HG02943 (cell line): ENCODE results near the gene PSAPL1.

Experiments
- ATAC-seq: cut with Tn5 transposase; IDR thresholded peaks from one replicate; pipeline ENCODE4 v1.9.1; 2021; ENCODE audit warnings: mild to moderate bottlenecking, low read depth, moderate library complexity; ENCODE audit not compliant: unreplicated experiment

The PSAPL1 gene

DNA sequence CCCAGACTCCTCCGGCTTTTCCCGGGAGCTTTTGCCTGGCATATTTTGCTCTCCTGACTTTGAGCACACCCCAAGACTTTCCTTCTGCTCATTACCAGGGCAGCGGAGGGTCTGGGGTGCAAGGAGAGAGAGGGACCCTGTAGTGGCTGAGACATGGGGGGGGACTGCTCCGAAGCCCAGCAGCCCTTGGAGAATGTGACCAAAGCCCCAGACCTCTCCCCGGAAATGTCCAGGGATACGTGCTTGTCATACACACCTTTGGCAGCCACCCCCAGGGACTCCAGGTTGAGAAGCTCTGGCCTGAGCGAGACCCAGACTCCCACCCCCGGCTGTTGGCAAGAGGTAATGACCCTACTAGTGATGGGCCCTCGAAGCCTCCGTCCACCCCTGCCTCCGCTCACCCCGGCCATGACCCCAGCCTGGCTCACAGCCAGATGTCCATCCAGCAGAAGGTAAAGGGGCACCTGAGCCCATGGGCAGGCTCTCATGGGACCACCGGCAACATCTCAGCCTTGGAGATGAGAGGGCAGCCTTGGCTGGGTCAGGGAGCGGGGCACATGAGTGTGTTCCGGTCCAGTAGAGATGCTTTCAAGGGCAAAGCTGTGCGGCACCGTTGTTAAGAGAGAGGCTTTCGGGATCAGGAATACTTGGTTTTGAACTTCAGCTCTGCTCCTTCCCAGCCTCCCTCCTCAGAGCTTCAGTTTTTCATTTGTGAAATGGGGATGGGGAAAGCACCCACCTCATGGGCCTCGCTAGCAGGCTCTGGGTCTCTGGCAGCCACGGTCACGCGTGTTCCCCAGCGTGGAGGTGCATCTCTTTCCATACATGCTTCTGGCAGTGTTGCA, 2.0 kb downstream of the PSAPL1 start:
- ATAC-seq: no peak

- no peak for ATAC-seq
These were observed 2.8 kb downstream of the PSAPL1 start for GRCh38 chr4:7431696-7432530.

DNA sequence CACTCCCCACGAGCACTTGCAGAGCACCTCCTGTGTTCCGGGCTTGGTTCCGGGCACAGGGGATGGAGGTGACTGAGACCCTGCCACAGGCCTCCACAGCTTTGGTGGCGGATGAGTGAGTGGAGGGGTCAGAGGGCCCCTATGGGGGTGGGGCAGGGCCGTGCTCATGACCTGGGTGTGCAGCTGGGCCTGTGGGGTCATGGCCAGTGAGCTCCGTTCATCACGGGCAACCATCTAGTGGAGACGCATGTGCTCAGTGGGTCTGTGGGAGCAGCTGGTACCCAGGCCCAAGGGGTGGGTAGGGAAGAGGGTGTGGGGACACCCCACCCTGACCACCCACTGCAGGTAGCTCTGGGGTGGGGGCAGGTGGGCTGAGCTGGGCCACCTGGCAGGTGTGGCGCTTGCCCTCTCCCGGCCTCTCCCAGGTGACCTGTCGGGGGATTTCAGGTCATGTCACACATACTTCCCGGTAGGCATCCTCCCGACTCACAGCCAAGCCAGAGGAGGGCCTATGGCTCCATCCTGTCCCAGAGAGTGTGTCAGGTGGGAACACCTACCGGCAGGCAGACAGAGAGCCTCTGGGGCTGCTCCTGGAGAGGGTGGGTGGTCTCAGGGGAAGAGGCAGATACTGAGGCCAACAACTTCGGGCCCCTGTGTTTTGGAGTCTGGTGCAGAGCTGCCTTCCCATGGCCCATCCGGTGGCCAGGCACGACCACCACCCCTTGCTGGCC, 3.6 kb downstream of the PSAPL1 start:
- no peak for ATAC-seq

DNA sequence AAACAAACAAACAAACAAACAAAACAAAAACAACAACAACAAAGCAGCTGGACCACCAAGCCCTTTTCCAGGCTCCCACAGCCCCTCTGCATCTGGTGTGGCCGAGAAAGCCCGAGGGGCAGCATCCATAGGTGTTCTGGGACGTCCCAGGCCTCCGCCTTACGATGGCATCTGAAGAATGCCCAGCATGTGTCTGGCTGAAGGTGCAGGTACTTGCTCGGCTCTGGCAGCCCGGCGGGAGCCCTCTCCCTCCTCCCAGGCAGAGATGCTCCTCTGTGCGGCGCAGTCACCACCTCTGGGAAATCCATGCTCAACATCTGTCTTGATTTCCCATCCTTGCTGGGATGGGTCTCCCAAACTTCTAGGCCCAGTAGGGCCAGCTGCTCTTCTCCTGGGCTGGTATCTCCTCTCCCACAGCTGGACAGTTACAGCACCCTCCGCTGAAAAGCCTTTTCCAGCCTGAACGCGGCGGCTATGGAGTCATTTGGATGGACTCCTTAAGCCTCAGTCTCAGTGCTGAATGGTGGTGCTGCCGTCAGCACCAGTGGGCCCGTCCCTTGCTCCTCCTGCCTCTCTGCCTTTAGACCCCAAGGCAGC, 4.3 kb downstream of the PSAPL1 start:
- no peak for ATAC-seq

DNA sequence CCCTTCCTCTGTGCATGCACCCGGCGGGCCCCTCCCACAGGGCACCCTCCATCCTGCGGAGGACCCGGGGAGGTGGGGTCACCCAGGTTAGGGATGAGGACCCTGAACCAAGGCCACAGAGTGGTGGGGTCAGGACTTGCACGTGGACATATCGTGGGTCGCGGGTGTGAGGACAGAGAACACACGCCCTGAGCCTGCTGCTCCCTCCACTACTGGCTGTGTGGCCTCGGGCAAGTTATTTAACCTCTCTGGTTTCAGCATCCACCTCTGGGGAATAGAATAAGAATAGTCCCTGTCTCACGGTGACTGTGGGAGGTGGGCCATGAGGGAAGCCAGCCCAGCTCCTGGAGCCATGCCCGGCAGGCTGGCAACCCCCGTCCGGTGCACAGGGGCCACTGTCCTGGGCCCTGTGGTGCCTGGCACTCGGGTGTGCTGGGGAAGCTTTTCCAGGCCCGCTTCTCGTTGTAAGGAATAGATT, 5.1 kb downstream of the PSAPL1 start:
- ATAC-seq: no peak

- no peak for ATAC-seq
These were observed 5.7 kb downstream of the PSAPL1 start for GRCh38 chr4:7429069-7429416.

GRCh38 chr4:7428261-7429068, 6.3 kb downstream of the PSAPL1 start:
- no peak for ATAC-seq

- no peak for ATAC-seq
These were observed 6.9 kb downstream of the PSAPL1 start for GRCh38 chr4:7427831-7428260.

DNA sequence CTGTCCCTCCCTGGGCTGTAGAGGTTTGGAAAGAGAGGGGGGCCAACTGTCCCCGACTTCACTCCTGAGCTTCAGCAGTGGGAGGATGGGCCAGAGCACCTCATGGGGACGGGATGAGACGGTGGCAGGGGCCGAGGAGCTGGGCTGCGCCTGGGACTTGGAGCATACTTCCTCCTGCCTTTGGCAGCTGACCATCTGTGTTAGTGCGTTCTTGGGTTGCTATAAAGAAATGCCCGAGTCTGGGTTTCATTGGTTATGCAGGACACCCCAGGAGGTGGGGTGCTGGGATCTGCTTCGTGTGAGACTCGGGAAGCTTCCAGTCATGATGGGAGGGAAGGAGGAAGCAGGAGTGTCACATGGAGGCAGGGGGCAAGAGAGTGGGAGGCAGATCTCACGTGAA, 7.4 kb downstream of the PSAPL1 start:
- ATAC-seq: no peak

- ATAC-seq: no peak
These were observed 8.1 kb downstream of the PSAPL1 start for GRCh38 chr4:7426525-7427171.

DNA sequence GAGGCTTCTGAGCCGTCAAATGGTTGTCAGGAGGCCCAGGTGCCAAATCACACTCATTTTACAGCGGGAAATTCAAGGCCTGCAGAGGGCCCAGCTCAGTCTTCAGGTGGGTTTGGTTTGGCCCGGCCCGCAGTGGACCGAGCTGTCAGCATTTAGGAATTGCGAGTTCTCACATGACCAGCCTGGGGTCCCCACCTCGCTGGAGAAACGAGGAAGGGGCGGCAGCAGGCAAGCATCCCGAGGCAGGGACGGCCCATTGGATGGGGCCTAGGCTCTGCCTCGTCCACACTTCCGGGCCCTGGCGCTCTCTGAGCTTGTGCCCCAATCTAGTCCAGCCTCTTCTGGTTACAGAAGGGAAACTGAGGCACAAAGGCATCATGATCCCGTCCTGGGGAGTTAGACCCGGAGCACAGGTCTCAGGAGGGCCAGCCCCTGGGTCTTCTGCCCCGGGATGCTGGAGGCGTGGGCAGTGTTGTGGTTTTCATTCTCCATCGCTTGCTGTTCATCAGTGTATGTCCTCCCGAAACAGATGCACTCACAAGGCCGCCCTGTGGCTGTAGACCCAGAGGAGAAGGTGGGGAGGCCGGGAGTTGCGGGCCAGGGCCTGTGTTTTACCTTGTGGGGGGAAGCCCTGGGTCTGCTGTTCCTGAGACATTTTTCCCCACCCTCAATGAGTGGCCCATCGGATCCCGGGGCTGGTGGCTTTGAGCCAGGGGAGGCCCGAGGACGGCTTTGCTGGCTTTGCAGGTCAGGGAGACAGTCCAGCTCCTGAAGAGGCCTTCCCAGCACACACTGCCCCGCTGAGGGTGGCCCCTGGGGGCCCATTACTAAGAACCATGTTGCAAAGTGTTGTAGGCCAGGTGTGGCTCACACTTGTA, 8.9 kb downstream of the PSAPL1 start:
- no peak for ATAC-seq

- ATAC-seq: no peak
These were observed 9.6 kb downstream of the PSAPL1 start for GRCh38 chr4:7425124-7425523.

GRCh38 chr4:7424553-7425111, 10.1 kb downstream of the PSAPL1 start:
- ATAC-seq: no peak

DNA sequence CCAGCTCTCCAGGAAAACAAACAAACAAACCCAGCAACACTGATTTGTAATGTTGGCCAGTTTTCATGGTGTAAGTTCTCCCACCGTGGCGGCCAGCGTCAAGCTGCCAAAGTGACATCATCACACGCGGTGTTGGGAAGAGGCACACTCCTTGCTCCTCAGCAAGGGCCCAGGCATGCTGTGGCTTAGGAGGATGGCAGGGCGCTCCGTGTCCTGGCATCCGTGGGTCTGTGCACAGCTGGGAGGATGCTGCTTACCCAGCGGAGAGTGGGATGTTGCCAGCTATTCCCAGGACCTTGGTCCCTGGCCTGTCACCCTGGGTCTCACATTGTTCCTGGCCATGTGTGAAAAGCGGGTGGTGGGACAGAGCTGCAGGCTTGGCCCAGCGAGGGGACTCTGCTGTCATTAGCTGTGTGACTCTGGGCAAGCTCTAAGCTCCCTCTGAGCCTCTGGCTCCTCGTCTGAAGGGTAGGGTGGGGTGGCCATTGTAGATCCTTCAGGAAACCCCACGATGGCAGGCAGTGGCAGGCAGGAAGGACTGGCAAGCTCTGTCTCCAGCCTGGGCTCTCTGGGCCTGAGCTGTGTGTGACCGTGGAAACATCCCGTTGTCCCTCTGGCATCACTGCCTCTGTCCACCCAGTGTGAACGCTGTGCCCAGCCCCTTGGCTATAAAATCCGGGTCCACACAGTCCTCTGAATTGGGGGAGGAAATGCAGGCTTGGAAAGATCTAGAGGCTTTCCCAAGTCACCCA, 10.8 kb downstream of the PSAPL1 start:
- ATAC-seq: no peak

DNA sequence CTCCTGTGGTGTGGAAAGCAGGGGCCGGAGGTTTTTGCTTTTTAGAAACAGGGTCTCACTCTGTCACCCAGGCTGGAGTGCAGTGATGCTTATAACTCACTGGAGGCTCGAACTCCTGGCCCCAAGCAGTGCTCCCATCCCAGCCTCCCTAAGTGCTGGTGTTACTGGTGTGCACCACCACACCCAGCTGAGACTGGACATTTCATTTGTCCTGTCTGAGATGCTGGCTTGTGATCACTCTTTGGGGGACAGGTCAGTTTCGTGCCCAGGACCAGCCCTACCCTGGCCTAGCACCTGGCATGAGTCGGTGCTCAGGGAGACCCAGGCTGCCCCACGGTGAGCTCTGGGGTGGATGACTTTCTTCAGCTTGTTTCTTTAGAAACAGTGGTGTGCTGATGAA, 11.3 kb downstream of the PSAPL1 start:
- ATAC-seq: no peak

DNA sequence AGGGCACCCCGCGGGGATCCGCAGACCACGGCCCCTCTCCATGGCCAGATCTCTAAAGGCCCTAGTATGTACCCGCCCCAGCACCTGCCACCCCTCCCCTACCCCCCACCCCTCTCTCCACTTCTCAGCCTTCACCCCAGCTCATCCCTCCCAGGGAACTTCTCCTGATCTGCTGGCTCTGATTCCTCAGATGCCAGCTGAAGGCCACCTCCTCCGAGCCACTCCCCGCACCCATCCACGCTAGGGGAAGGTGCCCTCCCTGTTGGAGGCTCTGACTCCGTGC, 11.9 kb downstream of the PSAPL1 start:
- no peak for ATAC-seq

DNA sequence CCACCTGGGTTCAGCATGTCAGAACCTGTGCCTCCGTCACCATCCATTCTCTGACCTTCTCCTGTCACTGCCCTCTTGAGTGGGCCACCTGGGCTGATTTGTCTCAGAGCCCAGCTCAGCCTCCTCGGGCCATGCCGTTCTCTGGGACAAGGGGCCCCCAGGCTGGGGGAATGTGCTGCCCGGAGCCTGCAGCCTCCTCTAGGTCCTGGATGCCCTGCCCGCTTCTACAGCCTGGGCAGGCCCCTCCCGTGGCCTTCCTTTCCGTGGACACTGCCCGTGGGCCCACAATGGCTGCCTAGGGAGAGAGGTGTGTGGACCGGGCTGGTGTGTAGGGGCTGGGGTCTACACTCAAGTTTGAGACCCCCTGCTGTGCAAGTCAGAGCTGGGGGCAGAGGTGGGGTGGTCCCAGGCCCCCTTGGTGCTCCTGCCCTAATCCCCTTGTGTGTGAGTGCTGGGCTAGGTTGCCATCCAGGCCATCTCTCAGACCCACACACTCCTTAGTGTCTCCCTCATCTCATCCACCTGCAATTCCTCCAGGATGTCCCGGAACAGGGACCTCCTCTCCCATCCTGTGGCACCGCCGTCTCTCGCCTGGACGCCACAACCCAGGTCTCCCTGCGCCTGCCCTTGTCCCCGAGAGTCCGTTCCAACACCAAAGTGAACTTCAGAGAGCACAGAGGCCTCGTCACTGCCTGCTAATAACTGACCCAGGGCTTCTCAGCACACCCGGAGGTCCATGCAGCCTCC, 12.4 kb downstream of the PSAPL1 start:
- no peak for ATAC-seq
